Stimulated activated effector memory CD8-positive, alpha-beta T cell treated with anti-CD3 and anti-CD28 coated beads, Interleukin-12 subunit alpha, Interleukin-12 subunit beta, amount 100 ng/mL, for 72 hours (primary cell): ENCODE measurements around the gene QSOX2.

Experiments
- ATAC-seq: fragments of 150-1000 bp; cut with Tn5 transposase; 2 replicates; pipeline ENCODE4 v1.10.0; 2021
- DNase-seq, 2 donors: peaks; one replicate each; pipeline ENCODE4 v3.0.0; 2021 to 2022; ENCODE audit warnings: low spot score in 2 of 2
- H3K27ac Mint-ChIP-seq: one replicate; pipeline ENCODE4 v1.8.0; 2022; ENCODE audit warnings: mild to moderate bottlenecking, mixed read lengths
- H3K36me3 Mint-ChIP-seq: one replicate; pipeline ENCODE4 v1.8.0; 2022; ENCODE audit warnings: mild to moderate bottlenecking, mixed read lengths
- H3K4me1 Mint-ChIP-seq: one replicate; pipeline ENCODE4 v1.8.0; 2022; ENCODE audit warnings: mixed read lengths
- H3K4me3 Mint-ChIP-seq: one replicate; pipeline ENCODE4 v1.8.0; 2022; ENCODE audit warnings: mild to moderate bottlenecking, mixed read lengths
- H3K9me3 Mint-ChIP-seq: one replicate; pipeline ENCODE4 v1.8.0; 2022; ENCODE audit warnings: mixed read lengths

The QSOX2 gene

GRCh38 chr9:136230365-136230764 is 15.2 kb downstream of the QSOX2 start:
- H3K4me3 Mint-ChIP-seq, result no peak overlapping the region
- DNase-seq (no peak), ATAC-seq (no peak)

GRCh38 chr9:136229096-136230065 is 16.2 kb downstream of the QSOX2 start:
- H3K4me1 Mint-ChIP-seq, result peaks cover 35% of the 10 kb centered on the region
- H3K36me3 Mint-ChIP-seq, result peaks cover 43% of the 10 kb centered on the region
- H3K27ac Mint-ChIP-seq, result no peak overlapping the region
- H3K4me3 Mint-ChIP-seq, result no peak overlapping the region
- DNase-seq (no peak), ATAC-seq (no peak)
- H3K9me3 Mint-ChIP-seq, result no peaks in the 10 kb centered on the region

More at GRCh38 chr9:136230365-136230764, 15.2 kb downstream of the QSOX2 start:
- Mint-ChIP-seq H3K9me3 (no peaks in the 10 kb centered on the region), H3K36me3 (peaks cover 43% of the 10 kb centered on the region), H3K4me1 (peaks cover 45% of the 10 kb centered on the region), H3K27ac (peak overlapping the region; percentile 64)

- peak overlapping the region; percentile 83 for H3K27ac Mint-ChIP-seq
- H3K4me1 Mint-ChIP-seq, result peaks cover 31% of the 10 kb centered on the region
- peaks cover 43% of the 10 kb centered on the region for H3K36me3 Mint-ChIP-seq
- H3K4me3 Mint-ChIP-seq, result peak overlapping the region; percentile 18
- no peaks in the 10 kb centered on the region for H3K9me3 Mint-ChIP-seq
- DNase-seq (no peak), ATAC-seq (peak; percentile 86)
These were observed 17.3 kb downstream of the QSOX2 start for GRCh38 chr9:136228107-136228875.

- Mint-ChIP-seq H3K27ac (no peak overlapping the region), H3K36me3 (peaks cover 44% of the 10 kb centered on the region), H3K4me1 (peaks cover 26% of the 10 kb centered on the region), H3K4me3 (no peak overlapping the region), H3K9me3 (no peaks in the 10 kb centered on the region)
- ATAC-seq (no peak), DNase-seq (no peak)
These were observed 18.8 kb downstream of the QSOX2 start for GRCh38 chr9:136226680-136227407.

- peak; percentile 75 for ATAC-seq
- Mint-ChIP-seq H3K4me3 (peak overlapping the region; percentile 51), H3K9me3 (no peaks in the 10 kb centered on the region), H3K27ac (peak overlapping the region; percentile 58), H3K36me3 (peaks cover 42% of the 10 kb centered on the region), H3K4me1 (peaks cover 27% of the 10 kb centered on the region)
- DNase-seq, result peak; percentile 56 to 80
These were observed 19.6 kb downstream of the QSOX2 start for GRCh38 chr9:136225748-136226679.

- DNase-seq (no peak), ATAC-seq (peak; percentile 38)
- Mint-ChIP-seq H3K4me1 (peaks cover 33% of the 10 kb centered on the region), H3K27ac (peak overlapping the region; percentile 58), H3K9me3 (no peaks in the 10 kb centered on the region), H3K4me3 (peak overlapping the region; percentile 51), H3K36me3 (peaks cover 45% of the 10 kb centered on the region)
These were observed 20.3 kb downstream of the QSOX2 start for GRCh38 chr9:136225366-136225747.

GRCh38 chr9:136223871-136224640 is 21.6 kb downstream of the QSOX2 start:
- Mint-ChIP-seq H3K9me3 (no peaks in the 10 kb centered on the region), H3K4me3 (no peak overlapping the region), H3K4me1 (peaks cover 30% of the 10 kb centered on the region), H3K36me3 (peaks cover 57% of the 10 kb centered on the region), H3K27ac (no peak overlapping the region)
- ATAC-seq, result no peak
- no peak for DNase-seq

- H3K4me3 Mint-ChIP-seq, result no peak overlapping the region
- H3K27ac Mint-ChIP-seq, result no peak overlapping the region
- no peaks in the 10 kb centered on the region for H3K9me3 Mint-ChIP-seq
- ATAC-seq (no peak), DNase-seq (no peak)
- H3K4me1 Mint-ChIP-seq, result peaks cover 20% of the 10 kb centered on the region
- peaks cover 62% of the 10 kb centered on the region for H3K36me3 Mint-ChIP-seq
These were observed 22.7 kb downstream of the QSOX2 start for GRCh38 chr9:136222906-136223285.

GRCh38 chr9:136222166-136222905 is 23.3 kb downstream of the QSOX2 start:
- Mint-ChIP-seq H3K27ac (no peak overlapping the region), H3K4me1 (peaks cover 15% of the 10 kb centered on the region), H3K36me3 (peaks cover 64% of the 10 kb centered on the region), H3K4me3 (no peak overlapping the region), H3K9me3 (no peaks in the 10 kb centered on the region)
- ATAC-seq (no peak), DNase-seq (no peak)

- ATAC-seq (peak; percentile 85), DNase-seq (no peak)
- H3K4me3 Mint-ChIP-seq, result peak overlapping the region; percentile 14
- no peaks in the 10 kb centered on the region for H3K9me3 Mint-ChIP-seq
- peaks cover 15% of the 10 kb centered on the region for H3K4me1 Mint-ChIP-seq
- peaks cover 81% of the 10 kb centered on the region for H3K36me3 Mint-ChIP-seq
- H3K27ac Mint-ChIP-seq, result peak overlapping the region; percentile 69
These were observed 25.4 kb downstream of the QSOX2 start for GRCh38 chr9:136220017-136220729.

GRCh38 chr9:136219276-136219675 is 26.3 kb downstream of the QSOX2 start:
- H3K36me3 Mint-ChIP-seq, result peaks cover 90% of the 10 kb centered on the region
- H3K27ac Mint-ChIP-seq, result no peak overlapping the region
- H3K9me3 Mint-ChIP-seq, result no peaks in the 10 kb centered on the region
- peaks cover 15% of the 10 kb centered on the region for H3K4me1 Mint-ChIP-seq
- ATAC-seq (no peak), DNase-seq (no peak)
- no peak overlapping the region for H3K4me3 Mint-ChIP-seq

GRCh38 chr9:136218673-136219072 is 26.9 kb downstream of the QSOX2 start:
- Mint-ChIP-seq H3K4me1 (peaks cover 10% of the 10 kb centered on the region), H3K4me3 (no peak overlapping the region), H3K27ac (no peak overlapping the region), H3K36me3 (peaks cover 93% of the 10 kb centered on the region), H3K9me3 (no peaks in the 10 kb centered on the region)
- ATAC-seq, result no peak
- DNase-seq, result no peak

- H3K27ac Mint-ChIP-seq, result no peak overlapping the region
- no peak for ATAC-seq
- no peak overlapping the region for H3K4me3 Mint-ChIP-seq
- H3K4me1 Mint-ChIP-seq, result peaks cover 10% of the 10 kb centered on the region
- H3K36me3 Mint-ChIP-seq, result peaks cover 93% of the 10 kb centered on the region
- no peak for DNase-seq
- no peaks in the 10 kb centered on the region for H3K9me3 Mint-ChIP-seq
These were observed 27.3 kb downstream of the QSOX2 start for GRCh38 chr9:136218271-136218670.
